K562 (cell line): ENCODE results near the gene STAM2. TPM values are rescaled to one million over a fixed set of nuclear protein-coding genes. Genes with fewer than 3 reads are reported as not detected.
A peak's percentile ranks its signal among the peaks of the same experiment; 100 is the strongest.

ENCODE experiments used
- DIDO1 ChIP-seq: fragments of 450-650 bp; IDR thresholded peaks from 2 replicates; pipeline ENCODE4 v1.6.1; 2016; ENCODE audit warnings: low read depth, missing biosample characterization, missing genetic modification characterization
- ETV1 ChIP-seq: fragments of 450-650 bp; conservative IDR thresholded peaks from 2 replicates; pipeline ENCODE4 v1.6.1; 2016; ENCODE audit warnings: missing genetic modification characterization, control low read depth, low read depth, missing compliant biosample characterization
- NR2C2 ChIP-seq, 2 experiments: fragments of 200-800 bp in 1 of 2; sonication (Bioruptor generic) in 1 of 2; sonication (generic) in 1 of 2; formaldehyde crosslinking in 1 of 2; IDR thresholded peaks; 2 replicates each; pipeline versions ENCODE4 v1.6.1 to v1.8.0; 2016 to 2022; ENCODE audit warnings: mild to moderate bottlenecking in 1 of 2, missing compliant biosample characterization in 1 of 2, missing genetic modification characterization in 1 of 2, missing genetic modification reagents in 1 of 2
- POU5F1 ChIP-seq: fragments of 150-350 bp; IDR thresholded peaks from 2 replicates; pipeline ENCODE4 v1.6.1; 2014; ENCODE audit warnings: borderline replicate concordance, low read length, low read depth, mild to moderate bottlenecking; ENCODE audit not compliant: partially characterized antibody
- RBM17 ChIP-seq: fragments of 200-400 bp; formaldehyde crosslinking; IDR thresholded peaks from 2 replicates; pipeline ENCODE4 v1.6.1; 2017; ENCODE audit warnings: low read depth, mild to moderate bottlenecking, low read length, borderline replicate concordance
- THRAP3 ChIP-seq: fragments of 450-650 bp; IDR thresholded peaks from 2 replicates; pipeline ENCODE4 v1.6.1; 2016; ENCODE audit warnings: mild to moderate bottlenecking, inconsistent platforms, borderline replicate concordance
- ZNF239 ChIP-seq: fragments of 250-450 bp; sonication (Bioruptor Pico); IDR thresholded peaks from 2 replicates; pipeline ENCODE4 v1.4.0; 2020; ENCODE audit warnings: mild to moderate bottlenecking
- polyA plus RNA-seq, 8 experiments: library from polyadenylated mRNA; depleted of rRNA in 4 of 8; stranded (reverse) in 5 of 8; unstranded in 3 of 8; fragments of >200 nt; fragmentation: Nextera tagmentation in 2 of 8; fragmentation: Illumina TruSeq in 1 of 8; extraction: Ambion mirVana in 2 of 8; extraction: Trizol in 1 of 8; gene quantifications; 2 replicates each; pipeline versions ENCODE4 v1.2.1 to v1.2.3, GENCODE V29; 2011 to 2014; ENCODE audit warnings: inconsistent platforms in 1 of 8, missing spikeins in 1 of 8
- total RNA-seq, 7 experiments: library from RNA; depleted of rRNA in 6 of 7; stranded (reverse); fragments of >200 nt in 6 of 7; fragmentation: Illumina TruSeq in 2 of 7; extraction: Trizol in 2 of 7; gene quantifications; 2 replicates each; pipeline versions ENCODE4 v1.2.1 to v1.2.3, GENCODE V29; 2011 to 2021; ENCODE audit warnings: low replicate concordance in 1 of 7
- TF ChIP-seq, protein P1 (sequence below): fragments of 450-650 bp; IDR thresholded peaks from 2 replicates; pipeline ENCODE4 v1.6.1; 2016; ENCODE audit warnings: mild to moderate bottlenecking, moderate library complexity
- TF ChIP-seq, protein P2 (sequence below): fragments of 250-450 bp; sonication (Bioruptor Pico); IDR thresholded peaks from 2 replicates; pipeline ENCODE4 v1.4.0; 2020; ENCODE audit warnings: mild to moderate bottlenecking, moderate library complexity
- TF ChIP-seq, protein P3 (sequence below): sonication (generic); formaldehyde crosslinking; IDR thresholded peaks from 2 replicates; pipeline ENCODE4 v1.8.1; 2023; ENCODE audit warnings: mild to moderate bottlenecking, missing genetic modification reagents
- TF ChIP-seq, protein P4 (sequence below): fragments of 250-450 bp; sonication (Bioruptor Pico); IDR thresholded peaks from 2 replicates; pipeline ENCODE4 v1.8.0; 2022; ENCODE audit warnings: moderate library complexity, mild to moderate bottlenecking, inconsistent platforms

The STAM2 gene
- total and polyA plus RNA-seq, 9 of the 15 experiments (the other 6 are each of a cell fraction or from before 2014, with no cell fraction given): 4.5 to 13.9 (median 8.7) TPM

DNA sequence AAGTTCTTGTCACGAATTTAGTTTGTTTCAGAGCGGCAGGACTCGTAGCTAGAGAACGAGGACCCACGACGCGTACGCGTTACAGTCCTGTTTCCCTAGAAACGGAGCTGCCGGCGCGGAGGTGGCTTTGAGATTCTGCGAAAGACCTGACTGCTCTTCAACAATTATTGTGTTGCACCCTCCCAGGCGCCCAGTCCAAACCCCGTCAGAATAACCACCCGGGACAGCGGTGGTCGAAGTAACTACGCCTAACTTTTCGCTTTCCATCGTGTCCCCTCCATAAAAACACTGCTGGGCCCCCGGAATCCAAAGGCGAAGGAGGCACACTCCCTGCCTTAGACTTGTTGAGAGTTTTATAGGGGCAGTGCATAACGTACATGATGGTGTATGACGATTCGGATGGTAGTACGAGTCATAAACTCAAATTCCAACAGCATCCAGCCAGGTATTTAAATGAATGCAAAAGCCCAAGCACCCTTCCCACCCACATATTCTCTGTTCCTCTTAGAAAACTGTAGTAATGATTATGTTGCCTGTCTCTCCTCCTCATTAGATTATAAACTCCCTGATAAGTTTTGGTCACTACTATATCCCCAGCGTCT, 651 bp upstream of the STAM2 start (continued):
- TF ChIP-seq, protein P1, sequence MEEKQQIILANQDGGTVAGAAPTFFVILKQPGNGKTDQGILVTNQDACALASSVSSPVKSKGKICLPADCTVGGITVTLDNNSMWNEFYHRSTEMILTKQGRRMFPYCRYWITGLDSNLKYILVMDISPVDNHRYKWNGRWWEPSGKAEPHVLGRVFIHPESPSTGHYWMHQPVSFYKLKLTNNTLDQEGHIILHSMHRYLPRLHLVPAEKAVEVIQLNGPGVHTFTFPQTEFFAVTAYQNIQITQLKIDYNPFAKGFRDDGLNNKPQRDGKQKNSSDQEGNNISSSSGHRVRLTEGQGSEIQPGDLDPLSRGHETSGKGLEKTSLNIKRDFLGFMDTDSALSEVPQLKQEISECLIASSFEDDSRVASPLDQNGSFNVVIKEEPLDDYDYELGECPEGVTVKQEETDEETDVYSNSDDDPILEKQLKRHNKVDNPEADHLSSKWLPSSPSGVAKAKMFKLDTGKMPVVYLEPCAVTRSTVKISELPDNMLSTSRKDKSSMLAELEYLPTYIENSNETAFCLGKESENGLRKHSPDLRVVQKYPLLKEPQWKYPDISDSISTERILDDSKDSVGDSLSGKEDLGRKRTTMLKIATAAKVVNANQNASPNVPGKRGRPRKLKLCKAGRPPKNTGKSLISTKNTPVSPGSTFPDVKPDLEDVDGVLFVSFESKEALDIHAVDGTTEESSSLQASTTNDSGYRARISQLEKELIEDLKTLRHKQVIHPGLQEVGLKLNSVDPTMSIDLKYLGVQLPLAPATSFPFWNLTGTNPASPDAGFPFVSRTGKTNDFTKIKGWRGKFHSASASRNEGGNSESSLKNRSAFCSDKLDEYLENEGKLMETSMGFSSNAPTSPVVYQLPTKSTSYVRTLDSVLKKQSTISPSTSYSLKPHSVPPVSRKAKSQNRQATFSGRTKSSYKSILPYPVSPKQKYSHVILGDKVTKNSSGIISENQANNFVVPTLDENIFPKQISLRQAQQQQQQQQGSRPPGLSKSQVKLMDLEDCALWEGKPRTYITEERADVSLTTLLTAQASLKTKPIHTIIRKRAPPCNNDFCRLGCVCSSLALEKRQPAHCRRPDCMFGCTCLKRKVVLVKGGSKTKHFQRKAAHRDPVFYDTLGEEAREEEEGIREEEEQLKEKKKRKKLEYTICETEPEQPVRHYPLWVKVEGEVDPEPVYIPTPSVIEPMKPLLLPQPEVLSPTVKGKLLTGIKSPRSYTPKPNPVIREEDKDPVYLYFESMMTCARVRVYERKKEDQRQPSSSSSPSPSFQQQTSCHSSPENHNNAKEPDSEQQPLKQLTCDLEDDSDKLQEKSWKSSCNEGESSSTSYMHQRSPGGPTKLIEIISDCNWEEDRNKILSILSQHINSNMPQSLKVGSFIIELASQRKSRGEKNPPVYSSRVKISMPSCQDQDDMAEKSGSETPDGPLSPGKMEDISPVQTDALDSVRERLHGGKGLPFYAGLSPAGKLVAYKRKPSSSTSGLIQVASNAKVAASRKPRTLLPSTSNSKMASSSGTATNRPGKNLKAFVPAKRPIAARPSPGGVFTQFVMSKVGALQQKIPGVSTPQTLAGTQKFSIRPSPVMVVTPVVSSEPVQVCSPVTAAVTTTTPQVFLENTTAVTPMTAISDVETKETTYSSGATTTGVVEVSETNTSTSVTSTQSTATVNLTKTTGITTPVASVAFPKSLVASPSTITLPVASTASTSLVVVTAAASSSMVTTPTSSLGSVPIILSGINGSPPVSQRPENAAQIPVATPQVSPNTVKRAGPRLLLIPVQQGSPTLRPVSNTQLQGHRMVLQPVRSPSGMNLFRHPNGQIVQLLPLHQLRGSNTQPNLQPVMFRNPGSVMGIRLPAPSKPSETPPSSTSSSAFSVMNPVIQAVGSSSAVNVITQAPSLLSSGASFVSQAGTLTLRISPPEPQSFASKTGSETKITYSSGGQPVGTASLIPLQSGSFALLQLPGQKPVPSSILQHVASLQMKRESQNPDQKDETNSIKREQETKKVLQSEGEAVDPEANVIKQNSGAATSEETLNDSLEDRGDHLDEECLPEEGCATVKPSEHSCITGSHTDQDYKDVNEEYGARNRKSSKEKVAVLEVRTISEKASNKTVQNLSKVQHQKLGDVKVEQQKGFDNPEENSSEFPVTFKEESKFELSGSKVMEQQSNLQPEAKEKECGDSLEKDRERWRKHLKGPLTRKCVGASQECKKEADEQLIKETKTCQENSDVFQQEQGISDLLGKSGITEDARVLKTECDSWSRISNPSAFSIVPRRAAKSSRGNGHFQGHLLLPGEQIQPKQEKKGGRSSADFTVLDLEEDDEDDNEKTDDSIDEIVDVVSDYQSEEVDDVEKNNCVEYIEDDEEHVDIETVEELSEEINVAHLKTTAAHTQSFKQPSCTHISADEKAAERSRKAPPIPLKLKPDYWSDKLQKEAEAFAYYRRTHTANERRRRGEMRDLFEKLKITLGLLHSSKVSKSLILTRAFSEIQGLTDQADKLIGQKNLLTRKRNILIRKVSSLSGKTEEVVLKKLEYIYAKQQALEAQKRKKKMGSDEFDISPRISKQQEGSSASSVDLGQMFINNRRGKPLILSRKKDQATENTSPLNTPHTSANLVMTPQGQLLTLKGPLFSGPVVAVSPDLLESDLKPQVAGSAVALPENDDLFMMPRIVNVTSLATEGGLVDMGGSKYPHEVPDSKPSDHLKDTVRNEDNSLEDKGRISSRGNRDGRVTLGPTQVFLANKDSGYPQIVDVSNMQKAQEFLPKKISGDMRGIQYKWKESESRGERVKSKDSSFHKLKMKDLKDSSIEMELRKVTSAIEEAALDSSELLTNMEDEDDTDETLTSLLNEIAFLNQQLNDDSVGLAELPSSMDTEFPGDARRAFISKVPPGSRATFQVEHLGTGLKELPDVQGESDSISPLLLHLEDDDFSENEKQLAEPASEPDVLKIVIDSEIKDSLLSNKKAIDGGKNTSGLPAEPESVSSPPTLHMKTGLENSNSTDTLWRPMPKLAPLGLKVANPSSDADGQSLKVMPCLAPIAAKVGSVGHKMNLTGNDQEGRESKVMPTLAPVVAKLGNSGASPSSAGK: peak; percentile 66
- TF ChIP-seq, protein P2, sequence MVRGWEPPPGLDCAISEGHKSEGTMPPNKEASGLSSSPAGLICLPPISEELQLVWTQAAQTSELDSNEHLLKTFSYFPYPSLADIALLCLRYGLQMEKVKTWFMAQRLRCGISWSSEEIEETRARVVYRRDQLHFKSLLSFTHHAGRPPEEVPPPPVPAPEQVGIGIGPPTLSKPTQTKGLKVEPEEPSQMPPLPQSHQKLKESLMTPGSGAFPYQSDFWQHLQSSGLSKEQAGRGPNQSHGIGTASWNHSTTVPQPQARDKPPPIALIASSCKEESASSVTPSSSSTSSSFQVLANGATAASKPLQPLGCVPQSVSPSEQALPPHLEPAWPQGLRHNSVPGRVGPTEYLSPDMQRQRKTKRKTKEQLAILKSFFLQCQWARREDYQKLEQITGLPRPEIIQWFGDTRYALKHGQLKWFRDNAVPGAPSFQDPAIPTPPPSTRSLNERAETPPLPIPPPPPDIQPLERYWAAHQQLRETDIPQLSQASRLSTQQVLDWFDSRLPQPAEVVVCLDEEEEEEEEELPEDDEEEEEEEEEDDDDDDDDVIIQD (CRISPR knock-in tag): no peak
- TF ChIP-seq DIDO1 (tag) (no peak), ETV1 (tag) (no peak), THRAP3 (peak; percentile 97), ZNF239 (no peak), POU5F1 (no peak), NR2C2 (CRISPR knock-in tag; IDR thresholded peaks at IDR 0.05) (no peak), NR2C2 (tag; IDR thresholded peaks at IDR 0.05) (peak; percentile 91), RBM17 (no peak)
- TF ChIP-seq, protein P3, sequence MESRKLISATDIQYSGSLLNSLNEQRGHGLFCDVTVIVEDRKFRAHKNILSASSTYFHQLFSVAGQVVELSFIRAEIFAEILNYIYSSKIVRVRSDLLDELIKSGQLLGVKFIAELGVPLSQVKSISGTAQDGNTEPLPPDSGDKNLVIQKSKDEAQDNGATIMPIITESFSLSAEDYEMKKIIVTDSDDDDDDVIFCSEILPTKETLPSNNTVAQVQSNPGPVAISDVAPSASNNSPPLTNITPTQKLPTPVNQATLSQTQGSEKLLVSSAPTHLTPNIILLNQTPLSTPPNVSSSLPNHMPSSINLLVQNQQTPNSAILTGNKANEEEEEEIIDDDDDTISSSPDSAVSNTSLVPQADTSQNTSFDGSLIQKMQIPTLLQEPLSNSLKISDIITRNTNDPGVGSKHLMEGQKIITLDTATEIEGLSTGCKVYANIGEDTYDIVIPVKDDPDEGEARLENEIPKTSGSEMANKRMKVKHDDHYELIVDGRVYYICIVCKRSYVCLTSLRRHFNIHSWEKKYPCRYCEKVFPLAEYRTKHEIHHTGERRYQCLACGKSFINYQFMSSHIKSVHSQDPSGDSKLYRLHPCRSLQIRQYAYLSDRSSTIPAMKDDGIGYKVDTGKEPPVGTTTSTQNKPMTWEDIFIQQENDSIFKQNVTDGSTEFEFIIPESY (CRISPR knock-in tag): peak; percentile 74; the same call in 1 of the 2 replicates
- TF ChIP-seq, protein P4, sequence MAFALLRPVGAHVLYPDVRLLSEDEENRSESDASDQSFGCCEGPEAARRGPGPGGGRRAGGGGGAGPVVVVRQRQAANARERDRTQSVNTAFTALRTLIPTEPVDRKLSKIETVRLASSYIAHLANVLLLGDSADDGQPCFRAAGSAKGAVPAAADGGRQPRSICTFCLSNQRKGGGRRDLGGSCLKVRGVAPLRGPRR (CRISPR knock-in tag): no peak
